H1 (cell line): ENCODE results near the gene ZNRF3. TPM values are rescaled to one million over a fixed set of nuclear protein-coding genes. Genes with fewer than 3 reads are reported as not detected.

Source experiments
- CTCF ChIA-PET: fragments of 300-600 bp; sonication (Branson Sonifier 250); formaldehyde crosslinking; loops from one replicate; lab custom pipeline; 2021; ENCODE audit not compliant: partially characterized antibody; lab: Charles Lee
- POLR2A ChIA-PET: fragments of 300-600 bp; sonication (Branson Sonifier 250); formaldehyde crosslinking; loops from one replicate; lab custom pipeline; 2021; ENCODE audit warnings: inconsistent platforms; ENCODE audit not compliant: partially characterized antibody; lab: Charles Lee
- DNase-seq, 2 experiments: peaks; one replicate each; pipeline versions ENCODE4 v3.0.0 to v3.0.0-alpha.2; 2010 to 2022; ENCODE audit warnings: low spot score in 2 of 2, low read depth in 1 of 2, mixed read lengths in 1 of 2
- FAIRE-seq: peaks from 2 replicates; lab custom pipeline; 2011; peaks lifted over from hg19 to GRCh38; lab: Jason Lieb, UNC
- H2AFZ ChIP-seq: 2 replicates; pipeline ENCODE4 v1.8.1; 2012; ENCODE audit warnings: low read length, inconsistent platforms
- H2AK5ac ChIP-seq: 2 replicates; pipeline ENCODE4 v1.6.1; 2013; ENCODE audit warnings: low read depth, low read length
- H2BK120ac ChIP-seq: replicated peaks from 2 replicates; pipeline ENCODE3; 2013; ENCODE audit warnings: low read depth, low read length, inconsistent platforms
- H2BK12ac ChIP-seq: 2 replicates; pipeline ENCODE4 v1.6.1; 2013; ENCODE audit warnings: low read depth, low read length
- H2BK15ac ChIP-seq: 2 replicates; pipeline ENCODE4 v1.6.1; 2013; ENCODE audit warnings: low read length
- H2BK20ac ChIP-seq: 2 replicates; pipeline ENCODE4 v1.6.1; 2013; ENCODE audit warnings: low read length
- H2BK5ac ChIP-seq: 2 replicates; pipeline ENCODE4 v1.6.1; 2013; ENCODE audit warnings: low read depth, low read length
- H3K14ac ChIP-seq: 2 replicates; pipeline ENCODE4 v1.6.1; 2013; ENCODE audit warnings: inconsistent platforms; ENCODE audit not compliant: insufficient read length
- H3K18ac ChIP-seq: 2 replicates; pipeline ENCODE4 v1.6.1; 2013; ENCODE audit warnings: low read length; ENCODE audit errors: extremely low read depth
- H3K23ac ChIP-seq: 2 replicates; pipeline ENCODE4 v1.6.1; 2013; ENCODE audit warnings: inconsistent platforms; ENCODE audit not compliant: insufficient read length
- H3K23me2 ChIP-seq: 2 replicates; pipeline ENCODE4 v1.6.1; 2013; ENCODE audit warnings: low read depth, low read length
- H3K27ac ChIP-seq: 2 replicates; pipeline ENCODE4 v1.6.1; 2011; ENCODE audit warnings: low read depth, low read length, inconsistent platforms
- H3K27me3 ChIP-seq, 4 experiments: replicated peaks in 1 of 4; 1 replicate in 1 of 4; 2 replicates in 3 of 4; pipeline versions ENCODE4 v1.6.1 to v1.8.1; 2011 to 2013; ENCODE audit warnings: low read length in 3 of 4, mild to moderate bottlenecking in 3 of 4, inconsistent platforms in 2 of 4, mixed read lengths in 2 of 4, moderate library complexity in 1 of 4; ENCODE audit not compliant: control insufficient read depth in 3 of 4, insufficient read depth in 3 of 4; ENCODE audit errors: extremely low read depth in 1 of 4
- H3K36me3 ChIP-seq, 4 experiments: 2 replicates each; pipeline versions ENCODE4 v1.6.1 to v1.8.1; 2011 to 2013; ENCODE audit warnings: mild to moderate bottlenecking in 4 of 4, low read length in 3 of 4, moderate library complexity in 2 of 4, control low read depth in 1 of 4, inconsistent platforms in 1 of 4; ENCODE audit not compliant: insufficient read depth in 4 of 4, control insufficient read depth in 2 of 4
- H3K4ac ChIP-seq: replicated peaks from 2 replicates; pipeline ENCODE3; 2013; ENCODE audit warnings: low read length, low read depth, mixed read lengths, inconsistent platforms; ENCODE audit not compliant: insufficient read length
- H3K4me1 ChIP-seq, 4 experiments: replicated peaks in 1 of 4; 1 replicate in 1 of 4; 2 replicates in 3 of 4; pipeline versions ENCODE4 v1.6.1 to v1.8.1; 2011 to 2013; ENCODE audit warnings: low read length in 3 of 4, inconsistent platforms in 2 of 4, mixed read lengths in 1 of 4; ENCODE audit not compliant: insufficient read depth in 4 of 4, control insufficient read depth in 3 of 4
- H3K4me2 ChIP-seq, 2 experiments: 2 replicates each; pipeline versions ENCODE4 v1.6.1 to v1.8.1; 2011 to 2013; ENCODE audit warnings: low read depth in 2 of 2, low read length in 2 of 2, control low read depth in 1 of 2, inconsistent platforms in 1 of 2, mild to moderate bottlenecking in 1 of 2; ENCODE audit not compliant: insufficient read depth in 1 of 2
- H3K4me3 ChIP-seq, 4 experiments: fragments of 200-600, 300-600 bp in 1 of 4; sonication (generic), shearing (Covaris generic), sonication (Bioruptor Twin) in 1 of 4; 2 replicates each; pipeline versions ENCODE4 v1.5.1 to v1.8.1; 2011 to 2016; ENCODE audit warnings: low read length in 4 of 4, low read depth in 3 of 4, control low read depth in 2 of 4, inconsistent platforms in 2 of 4, mild to moderate bottlenecking in 2 of 4, mixed read lengths in 1 of 4, moderate library complexity in 1 of 4; ENCODE audit not compliant: insufficient read depth in 2 of 4; ENCODE audit errors: extremely low read depth in 1 of 4
- H3K56ac ChIP-seq: replicated peaks from 2 replicates; pipeline ENCODE3; 2013; ENCODE audit warnings: low read depth, mild to moderate bottlenecking, mixed read lengths, low read length, inconsistent platforms; ENCODE audit not compliant: insufficient read length
- H3K79me1 ChIP-seq: 2 replicates; pipeline ENCODE4 v1.6.1; 2013; ENCODE audit warnings: low read depth, low read length, control low read depth
- H3K79me2 ChIP-seq, 2 experiments: 2 replicates each; pipeline versions ENCODE4 v1.6.1 to v1.8.1; 2012 to 2013; ENCODE audit warnings: low read length in 2 of 2, mild to moderate bottlenecking in 2 of 2, inconsistent platforms in 1 of 2; ENCODE audit not compliant: insufficient read depth in 2 of 2, control insufficient read depth in 1 of 2
- H3K9ac ChIP-seq, 4 experiments: replicated peaks in 1 of 4; 1 replicate in 1 of 4; 2 replicates in 3 of 4; pipeline versions ENCODE4 v1.6.1 to v1.8.1; 2011 to 2013; ENCODE audit warnings: low read depth in 3 of 4, low read length in 3 of 4, control low read depth in 2 of 4, mild to moderate bottlenecking in 2 of 4, moderate library complexity in 2 of 4, inconsistent platforms in 1 of 4; ENCODE audit errors: extremely low read depth in 1 of 4
- H3K9me3 ChIP-seq, 2 experiments: 2 replicates each; pipeline versions ENCODE4 v1.6.1 to v1.8.1; 2012 to 2013; ENCODE audit warnings: mild to moderate bottlenecking in 2 of 2, moderate library complexity in 2 of 2, control low read depth in 1 of 2, inconsistent platforms in 1 of 2, low read depth in 1 of 2, low read length in 1 of 2, mixed read lengths in 1 of 2; ENCODE audit not compliant: insufficient read depth in 2 of 2
- H4K20me1 ChIP-seq, 2 experiments: replicated peaks in 1 of 2; 2 replicates each; pipeline versions ENCODE3 to v1.8.1; 2011 to 2013; ENCODE audit warnings: inconsistent platforms in 2 of 2, low read length in 2 of 2, mild to moderate bottlenecking in 1 of 2; ENCODE audit not compliant: insufficient read depth in 2 of 2, control insufficient read depth in 1 of 2
- H4K5ac ChIP-seq: 2 replicates; pipeline ENCODE4 v1.6.1; 2013; ENCODE audit warnings: low read length, low read depth, mixed read lengths, inconsistent platforms; ENCODE audit not compliant: insufficient read length
- H4K8ac ChIP-seq: 2 replicates; pipeline ENCODE4 v1.8.0; 2013; ENCODE audit warnings: mild to moderate bottlenecking, moderate library complexity, low read length, inconsistent platforms; ENCODE audit not compliant: insufficient read depth; ENCODE audit errors: extremely low read depth
- H4K91ac ChIP-seq: replicated peaks from 2 replicates; pipeline ENCODE3; 2013; ENCODE audit warnings: low read length, mixed read lengths, inconsistent platforms; ENCODE audit not compliant: insufficient read length
- KDM4A ChIP-seq: IDR thresholded peaks from one replicate; pipeline ENCODE4 v1.7.1; 2012; ENCODE audit warnings: low read depth, mild to moderate bottlenecking, moderate library complexity, low read length, inconsistent platforms; ENCODE audit not compliant: severe bottlenecking
- WGBS, 2 experiments: shearing (Covaris generic) in 1 of 2; methylation state at CpG; one replicate each; pipeline versions ENCODE4 v1.1.6 to v1.1.7; 2013 to 2015; ENCODE audit warnings: low lambda C conversion rate in 2 of 2, mixed read lengths in 2 of 2, inconsistent platforms in 1 of 2, low coverage in 1 of 2, missing lambda C conversion rate in 1 of 2; ENCODE audit not compliant: insufficient replicate concordance in 2 of 2, insufficient coverage in 1 of 2, insufficient read length in 1 of 2; ENCODE audit errors: extremely low coverage in 1 of 2, missing lambda C conversion rate in 1 of 2; 5-methylcytosine and 5-hydroxymethylcytosine counted together
- polyA plus RNA-seq, 7 experiments: library from polyadenylated mRNA; depleted of rRNA in 3 of 7; stranded (reverse) in 5 of 7; unstranded in 2 of 7; fragments of >200 nt in 5 of 7; fragments of 200-250 nt in 2 of 7; gene quantifications; 1 replicate in 5 of 7; 2 replicates in 1 of 7; 4 replicates in 1 of 7; pipeline versions ENCODE4 v1.2.1 to v1.2.3, GENCODE V29; 2011 to 2013; ENCODE audit warnings: missing spikeins in 2 of 7, mixed read lengths in 2 of 7
- total RNA-seq: library from RNA; stranded (reverse); fragmentation: NEBNext Ultra II Directional; extraction: Animal tissue kit (Norgen Biotek cat#: 25700); gene quantifications from 2 replicates; pipeline ENCODE4 v1.2.1, GENCODE V29; 2021

The ZNRF3 gene
- total and polyA plus RNA-seq, 2 of the 8 experiments (the other 6 are each of a cell fraction or from before 2014, with no cell fraction given): 14.1 to 21.7 TPM

DNA sequence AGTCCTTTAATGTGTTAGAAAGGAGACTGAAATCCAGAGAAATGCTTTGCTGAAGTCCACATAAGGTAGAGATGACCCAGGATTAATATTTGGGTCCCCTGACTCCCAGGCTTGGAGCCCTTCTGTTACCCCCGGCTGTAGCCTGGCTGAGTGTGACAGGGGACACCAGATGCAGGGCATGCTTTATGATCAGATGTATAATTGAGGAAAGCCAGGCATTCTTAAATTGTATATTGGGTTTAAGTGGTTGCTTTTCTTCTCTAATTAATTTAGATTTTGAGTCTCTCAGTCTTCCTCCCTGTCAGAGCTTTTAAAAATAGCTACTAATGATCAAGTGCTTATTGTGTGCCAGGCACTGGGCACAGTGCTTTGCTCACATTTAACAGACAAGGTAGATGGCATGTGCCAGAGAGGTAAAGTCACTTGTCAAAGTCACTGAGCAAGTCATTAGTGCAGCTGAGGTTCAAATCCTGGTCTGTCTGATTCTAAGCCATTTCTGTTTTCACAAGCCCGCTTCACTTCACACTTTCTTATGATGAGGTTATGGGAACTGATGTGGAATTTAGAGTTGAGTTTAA is 7.9 kb downstream of the ZNRF3 start:
- H3K14ac ChIP-seq: no peak overlapping the region
- H4K20me1 ChIP-seq: peaks cover 22 to 32% of the 10 kb centered on the region in 2 experiments
- no peak overlapping the region for H2AFZ ChIP-seq
- ChIA-PET POLR2A (interaction anchor here (2.6 kb wide), 1 partner anchor 8 kb away, joined by 10 read pairs; the partner anchor contains the start of gene ZNRF3), CTCF (interaction anchor here (0.7 to 1.1 kb wide), 2 partner anchors 35 to 109 kb away, joined by 3 read pairs; no protein-coding TSS in a partner anchor)
- no peaks in the 10 kb centered on the region for H3K23me2 ChIP-seq
- H2BK5ac ChIP-seq: no peak overlapping the region
- DNase-seq (no peak), FAIRE-seq (no peak)
- H3K27me3 ChIP-seq: no peaks in the 10 kb centered on the region
- no peak overlapping the region for H3K56ac ChIP-seq
- H3K23ac ChIP-seq: no peak overlapping the region
- H3K4me1 ChIP-seq: peaks cover 2 to 13% (median 8%) of the 10 kb centered on the region in 4 experiments; a peak in 5 of 7 replicates
- H2BK20ac ChIP-seq: no peak overlapping the region
- no peak overlapping the region for H3K9ac ChIP-seq
- H4K5ac ChIP-seq: no peak overlapping the region
- no peak overlapping the region for H3K18ac ChIP-seq
- H3K4ac ChIP-seq: no peak overlapping the region
- H2BK15ac ChIP-seq: no peak overlapping the region
- H3K4me2 ChIP-seq: no peak overlapping the region
- H3K4me3 ChIP-seq: no peak overlapping the region
- no peak overlapping the region for H4K8ac ChIP-seq
- no peak overlapping the region for H2BK120ac ChIP-seq
- WGBS, 2 experiments: 89% methylated on average over 2 of the region's 2 CpGs; no CpG with 5 or more reads in 1 of the 2 experiments
- no peak for TF ChIP-seq KDM4A
- H3K79me1 ChIP-seq: peaks cover 10% of the 10 kb centered on the region
- no peak overlapping the region for H2BK12ac ChIP-seq
- peaks cover 16 to 92% of the 10 kb centered on the region in 2 experiments for H3K79me2 ChIP-seq
- H2AK5ac ChIP-seq: no peak overlapping the region
- no peak overlapping the region for H4K91ac ChIP-seq
- H3K27ac ChIP-seq: no peak overlapping the region
- H3K36me3 ChIP-seq: no peaks in the 10 kb centered on the region
- H3K9me3 ChIP-seq: no peaks in the 10 kb centered on the region
